HG03575 (cell line): ENCODE results near the gene ADAMTS9.
"Not testable (repeated sequence)": the region's sequence is repeated elsewhere in the genome, so short reads cannot be mapped to it uniquely, and the experiment has no call there.

Source experiments
- ATAC-seq: cut with Tn5 transposase; IDR thresholded peaks from one replicate; pipeline ENCODE4 v1.9.1; 2021; ENCODE audit not compliant: unreplicated experiment, insufficient number of reproducible peaks, low FRiP score; ENCODE audit errors: extremely low read depth

ADAMTS9 gene

DNA sequence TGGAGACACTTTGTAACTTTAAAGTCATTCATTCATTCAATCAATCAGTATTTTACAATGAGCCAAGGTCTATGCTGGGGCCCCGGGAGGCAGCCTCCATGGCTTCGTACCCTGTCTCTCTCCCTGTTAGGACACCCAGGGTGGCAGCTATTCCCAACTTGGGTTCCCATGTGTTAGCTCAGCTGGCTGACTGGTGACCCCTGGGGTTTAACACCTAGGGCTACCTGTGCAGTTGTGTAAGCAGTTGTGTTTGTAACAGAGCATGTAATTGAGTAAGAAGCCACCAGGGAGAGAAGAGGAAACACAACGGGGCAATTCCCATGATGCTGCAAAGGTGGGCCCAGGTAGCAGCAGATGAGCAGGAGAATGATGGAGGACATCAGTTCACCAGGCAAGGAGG, 132.4 kb downstream of the ADAMTS9 start:
- ATAC-seq: no peak

DNA sequence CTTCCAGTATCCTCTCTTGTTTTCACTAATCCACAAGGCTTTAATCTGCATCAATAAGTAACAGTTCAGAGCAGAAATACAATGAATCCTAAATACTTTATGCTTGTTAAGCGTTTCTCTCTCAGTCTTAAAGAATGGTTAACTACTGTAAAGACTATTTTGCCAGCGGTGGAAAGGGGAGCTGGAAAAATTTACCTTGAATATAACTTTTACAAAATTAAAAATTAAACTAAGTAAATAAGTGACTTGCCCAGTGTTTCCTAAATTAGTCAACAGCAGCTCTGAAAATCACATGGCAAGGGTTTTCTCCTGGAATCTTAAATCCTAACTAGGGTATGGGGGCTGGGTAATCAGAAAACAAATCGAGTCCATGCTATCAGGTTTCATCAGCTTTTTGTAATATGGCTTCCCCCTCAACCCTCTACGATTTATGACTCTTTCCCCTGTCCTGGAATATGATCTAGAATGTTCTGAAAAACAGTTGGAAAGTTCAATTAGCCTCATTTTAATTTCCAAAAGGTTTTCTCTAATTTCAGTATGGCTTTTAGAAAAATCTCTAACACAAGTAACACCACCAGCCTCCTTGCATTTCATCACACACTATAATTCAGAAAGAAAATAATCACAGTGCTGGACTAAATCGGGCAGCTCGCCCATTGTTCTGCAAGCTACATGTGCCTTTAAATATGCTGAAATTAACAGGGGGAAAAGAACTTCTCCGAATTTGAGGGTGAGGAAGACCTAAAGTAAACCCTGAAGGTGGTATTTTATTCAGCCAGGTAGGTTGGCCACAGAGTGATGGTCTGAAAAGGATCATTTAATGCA, 133.5 kb downstream of the ADAMTS9 start:
- ATAC-seq: no peak

DNA sequence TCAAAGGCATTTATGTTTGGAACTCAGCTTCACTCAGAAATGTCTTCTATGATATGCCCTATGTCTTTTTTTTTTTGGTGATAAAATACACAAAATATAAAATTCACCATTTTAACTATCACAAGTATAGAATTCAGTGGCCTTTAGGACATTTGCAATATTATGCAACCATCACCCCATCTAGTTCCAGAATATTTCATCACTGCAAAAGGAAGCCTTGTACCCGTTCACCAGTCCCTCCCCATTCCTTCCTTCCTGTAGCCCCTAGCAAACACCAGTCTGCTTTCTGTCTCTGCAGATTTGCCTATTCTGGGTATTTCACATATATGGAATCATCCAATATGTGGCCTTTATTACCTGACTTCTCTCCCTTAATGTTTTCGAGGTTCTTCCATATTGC, 134.8 kb downstream of the ADAMTS9 start:
- no peak for ATAC-seq

DNA sequence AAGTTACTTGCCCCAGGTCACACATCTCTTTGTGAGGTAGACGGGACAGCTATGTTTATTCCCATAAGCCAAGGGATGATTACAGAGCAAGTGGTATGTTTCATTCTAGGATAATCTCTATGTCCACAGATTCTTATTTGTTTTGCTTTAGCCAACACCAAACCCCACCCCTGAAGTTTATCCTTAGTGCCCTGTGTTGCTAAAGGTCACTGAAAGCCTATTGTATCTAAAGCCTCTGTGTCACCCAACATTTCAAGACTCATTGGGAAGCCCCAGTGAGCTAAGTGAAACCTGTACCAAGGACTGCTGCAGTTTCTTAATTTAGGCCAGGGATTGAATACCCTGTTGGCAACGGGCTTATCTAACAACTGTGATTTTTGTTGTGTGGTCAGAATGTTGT, 135.6 kb downstream of the ADAMTS9 start:
- ATAC-seq: no peak

GRCh38 chr3:64551697-64552096, 136.1 kb downstream of the ADAMTS9 start:
- ATAC-seq: no peak

DNA sequence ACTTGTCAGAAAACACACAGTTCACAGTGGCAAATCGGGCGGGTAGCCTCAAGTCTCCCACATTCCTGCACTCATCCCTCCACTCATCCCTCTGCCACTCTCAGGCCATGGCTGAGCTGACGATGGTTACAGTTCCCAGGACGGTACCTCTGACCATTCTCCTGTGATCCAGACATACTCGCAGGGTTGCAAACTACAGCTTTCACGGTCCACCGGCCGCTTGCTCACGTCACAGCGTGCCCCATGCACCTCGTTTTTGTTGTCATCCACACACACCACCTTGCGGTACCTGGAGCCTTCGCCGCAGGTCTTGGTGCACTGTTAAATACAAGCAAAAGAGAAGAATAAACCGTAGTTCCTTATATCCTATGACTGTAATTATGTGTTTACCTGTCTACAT, 137.1 kb downstream of the ADAMTS9 start:
- ATAC-seq: no peak

DNA sequence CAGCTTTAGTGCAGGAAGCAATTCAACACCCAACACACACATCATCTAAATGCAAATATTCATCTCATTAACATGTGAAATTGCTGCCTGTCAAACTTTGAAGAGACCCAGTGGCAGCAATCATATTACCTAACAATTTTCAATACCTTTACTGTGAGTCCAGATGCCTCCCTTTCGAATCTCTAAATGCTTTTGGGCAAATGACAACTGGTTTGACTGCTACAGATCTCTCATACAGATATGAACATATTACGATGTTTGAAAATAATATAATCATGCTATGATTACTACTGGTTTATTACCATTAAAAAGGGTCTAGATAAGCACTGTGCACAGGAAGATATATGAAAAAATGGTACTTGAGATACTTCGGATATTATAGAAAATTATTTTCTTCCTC, 137.9 kb downstream of the ADAMTS9 start:
- no peak for ATAC-seq

- ATAC-seq: no peak
Measured at GRCh38 chr3:64548200-64548889, 139.5 kb downstream of the ADAMTS9 start.

DNA sequence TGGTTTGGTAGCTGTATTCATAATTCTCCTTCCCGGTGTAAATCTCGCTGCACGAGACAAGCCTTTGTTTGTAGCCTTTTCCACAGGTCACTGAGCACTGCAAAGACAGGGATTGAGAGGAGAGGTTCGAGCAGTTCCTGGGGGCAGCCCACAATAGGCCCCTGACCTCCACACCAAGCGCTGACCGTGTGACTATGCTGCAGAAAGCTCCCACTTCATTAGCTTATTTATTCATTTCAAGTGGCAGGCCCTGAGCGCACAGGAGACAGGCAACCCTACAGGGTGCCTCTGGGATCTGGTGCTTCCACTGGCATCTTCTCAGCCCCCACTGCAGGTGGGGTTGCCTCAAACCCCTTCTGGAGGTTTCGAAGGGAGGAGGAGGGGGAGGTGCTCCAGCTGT, 140.9 kb downstream of the ADAMTS9 start:
- ATAC-seq: no peak

- not testable (repeated sequence) for ATAC-seq
Measured at GRCh38 chr3:64545239-64545638, 142.6 kb downstream of the ADAMTS9 start.

DNA sequence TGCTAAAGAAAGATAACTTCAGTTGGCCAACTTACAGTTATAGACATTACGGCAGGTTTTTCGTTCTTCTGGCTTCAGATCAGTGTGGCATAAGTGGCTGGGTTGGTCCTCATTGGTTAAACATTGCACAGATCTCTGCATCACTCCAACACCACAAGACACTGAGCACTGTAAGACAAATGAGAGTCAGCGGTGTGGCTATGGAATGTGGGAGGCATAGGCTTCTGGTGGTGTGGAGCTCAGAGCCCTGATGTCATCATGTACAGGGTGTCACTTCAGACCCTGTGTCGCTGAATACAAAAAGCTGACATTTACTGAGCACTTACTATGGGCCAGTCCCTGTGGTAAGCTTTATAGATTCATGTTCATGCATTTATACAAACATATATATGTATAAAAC, 146.0 kb downstream of the ADAMTS9 start:
- no peak for ATAC-seq

DNA sequence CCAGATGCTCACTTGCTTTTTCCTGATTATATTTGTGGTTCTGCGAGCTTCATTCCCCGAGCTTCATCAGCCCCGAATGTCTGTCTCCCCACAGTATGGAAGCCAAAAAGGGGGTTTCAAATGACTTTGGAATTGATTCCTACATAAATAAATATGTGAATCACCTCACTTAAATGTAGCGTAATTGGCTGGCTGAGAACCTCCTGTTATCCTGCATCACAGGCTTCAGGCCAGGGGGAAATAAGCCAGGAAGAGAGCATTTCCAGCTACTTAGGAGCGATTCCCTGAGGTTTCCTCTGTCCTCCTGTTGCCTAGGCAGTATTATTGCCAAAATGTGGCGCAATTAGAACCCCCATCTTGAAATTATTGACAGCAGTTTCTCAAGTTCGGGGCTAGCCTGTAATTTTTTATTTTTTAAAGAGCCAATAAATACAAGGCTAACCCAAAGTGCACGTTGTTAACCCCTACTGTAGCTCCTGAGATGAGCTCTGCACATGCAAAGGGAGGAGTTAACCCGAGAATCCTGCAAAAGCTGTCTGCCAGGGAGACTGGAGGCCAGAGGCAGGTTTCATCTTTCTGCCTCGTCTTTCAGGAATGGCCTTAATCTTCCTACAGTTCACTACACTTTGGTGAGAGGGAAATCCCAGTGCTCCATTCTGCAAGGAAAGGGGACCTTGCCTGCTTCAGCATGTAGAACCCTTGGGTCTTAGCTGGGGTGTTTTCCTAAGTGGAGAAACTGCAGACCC, 148.2 kb downstream of the ADAMTS9 start:
- ATAC-seq: no peak

DNA sequence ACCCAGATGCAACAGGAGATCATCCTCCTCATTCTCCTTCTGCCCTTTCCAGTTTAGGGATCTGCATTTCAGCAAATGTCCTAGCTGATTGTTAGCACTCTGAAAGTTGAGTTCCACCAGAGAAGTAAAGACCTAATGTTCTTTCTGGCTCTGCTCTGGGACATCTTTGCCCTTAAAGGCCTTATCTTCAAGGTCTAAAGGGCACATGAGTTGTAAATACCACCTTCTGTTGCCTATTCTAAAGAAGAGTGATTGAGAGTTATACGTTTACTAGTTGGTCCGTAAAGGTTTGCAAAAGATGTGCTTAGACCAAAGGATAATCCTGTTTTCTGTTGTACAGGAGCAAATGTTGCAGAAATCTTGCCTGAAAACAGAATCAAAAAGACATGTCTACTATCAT, 151.6 kb downstream of the ADAMTS9 start:
- ATAC-seq: no peak

DNA sequence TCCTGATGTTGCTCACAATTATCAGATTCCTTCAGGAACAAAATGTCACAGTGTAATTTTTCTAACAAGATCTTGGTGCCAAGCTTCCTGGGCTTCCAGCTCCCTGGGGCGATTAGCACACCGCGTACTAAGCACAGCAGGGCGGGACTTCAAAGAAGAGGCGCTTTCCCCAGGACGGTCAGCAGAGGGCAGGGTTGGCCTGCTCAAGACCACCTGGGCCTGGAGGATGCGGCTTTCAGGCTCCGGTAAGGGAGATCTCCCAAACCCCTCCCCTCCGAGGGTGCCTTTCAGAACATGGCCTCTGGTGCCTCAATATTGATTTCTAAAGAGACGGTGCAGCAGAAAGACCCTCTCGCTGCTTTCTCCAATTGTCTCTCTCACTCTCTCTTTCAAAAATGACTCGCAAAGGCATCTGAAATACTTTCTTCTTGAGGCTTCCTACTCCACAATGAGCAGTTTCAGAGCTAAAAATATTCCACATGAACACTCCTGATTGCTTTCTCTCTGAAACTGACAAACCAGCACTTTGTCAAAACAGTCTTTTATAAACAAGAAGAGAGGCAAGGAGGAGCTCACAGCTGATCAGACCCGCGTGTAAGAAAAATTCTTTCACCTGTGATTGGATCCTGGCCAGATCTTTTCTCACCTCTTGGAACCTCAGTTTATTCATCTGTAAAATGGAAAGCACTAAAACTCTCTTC, 154.0 kb downstream of the ADAMTS9 start:
- ATAC-seq: peak; percentile 81

GRCh38 chr3:64530434-64531049, 157.3 kb downstream of the ADAMTS9 start:
- no peak for ATAC-seq

- ATAC-seq: no peak
Measured at GRCh38 chr3:64523324-64523723, 164.5 kb downstream of the ADAMTS9 start.

DNA sequence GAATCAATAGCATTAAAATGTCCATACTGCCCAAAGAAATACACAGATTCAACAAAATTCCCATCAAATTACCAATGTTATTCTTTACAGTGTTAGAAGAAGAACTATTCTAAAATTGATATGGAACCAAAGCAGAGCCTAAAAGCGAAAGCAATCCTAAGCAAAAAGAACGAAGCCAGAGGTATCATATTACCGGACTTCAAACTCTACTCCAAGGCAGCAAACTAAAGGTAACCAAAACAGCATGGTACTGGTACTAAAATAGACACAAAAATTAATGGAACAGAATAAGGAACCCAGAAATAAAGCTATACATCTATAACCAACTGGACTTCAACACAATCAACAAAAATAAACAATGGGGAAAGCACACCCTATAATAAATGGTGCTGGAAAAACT, 167.5 kb downstream of the ADAMTS9 start:
- no peak for ATAC-seq

DNA sequence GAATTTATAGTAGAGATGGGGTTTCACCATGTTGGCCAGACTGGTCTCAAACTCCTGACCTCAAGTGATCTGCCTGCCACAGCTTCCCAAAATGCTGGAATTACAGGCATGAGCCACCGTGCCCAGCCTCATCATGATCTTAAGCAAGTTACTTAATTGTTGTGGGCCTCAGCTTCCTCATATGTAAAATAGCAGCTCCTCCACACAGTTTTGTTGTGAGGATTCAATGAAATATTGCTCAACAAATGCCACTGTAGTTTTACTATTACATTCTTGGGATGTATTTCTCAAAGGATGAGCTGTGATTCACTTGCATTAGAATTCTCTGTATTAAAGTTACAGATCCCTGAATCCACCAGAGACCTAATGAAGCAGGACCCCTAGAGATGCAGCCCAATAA, 168.8 kb downstream of the ADAMTS9 start:
- ATAC-seq: no peak

DNA sequence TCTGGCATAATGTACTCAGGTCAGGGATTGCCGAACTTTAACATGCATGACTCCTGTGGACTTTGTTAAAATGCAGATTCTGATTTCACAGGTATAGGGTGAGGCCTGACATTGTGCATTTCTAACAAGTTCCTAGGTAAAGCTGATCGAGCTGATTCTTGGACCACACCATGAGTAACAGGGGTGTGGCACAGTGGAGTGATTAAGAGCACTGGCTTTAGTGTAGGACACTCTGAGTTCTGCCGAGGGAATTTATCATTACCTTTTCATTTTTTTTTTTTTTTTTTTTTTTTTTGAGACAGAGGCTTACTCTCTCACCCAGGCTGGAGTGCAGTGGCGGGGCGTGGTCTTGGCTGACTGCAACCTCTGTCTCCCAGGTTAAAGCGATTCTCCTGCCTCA, 169.3 kb downstream of the ADAMTS9 start:
- no peak for ATAC-seq
